Measurements from ENCODE around the gene PNO1.

- no peak for TF ChIP-seq CTCF (IDR thresholded peaks at IDR 0.05)
- TF ChIP-seq POLR2A (IDR thresholded peaks at IDR 0.05), result no peak
These were observed 6.0 kb downstream of the PNO1 start for GRCh38 chr2:68163641-68164040.
